ENCODE results near the gene FOXJ3. TPM values are rescaled to one million over a fixed set of nuclear protein-coding genes. Genes with fewer than 3 reads are reported as not detected.
A peak's percentile ranks its signal among the peaks of the same experiment; 100 is the strongest.

Gene FOXJ3
- total and polyA plus RNA-seq, 2 of the 4 experiments (the other 2 are of a cell fraction) = 16.7 to 30.5 TPM

DNA sequence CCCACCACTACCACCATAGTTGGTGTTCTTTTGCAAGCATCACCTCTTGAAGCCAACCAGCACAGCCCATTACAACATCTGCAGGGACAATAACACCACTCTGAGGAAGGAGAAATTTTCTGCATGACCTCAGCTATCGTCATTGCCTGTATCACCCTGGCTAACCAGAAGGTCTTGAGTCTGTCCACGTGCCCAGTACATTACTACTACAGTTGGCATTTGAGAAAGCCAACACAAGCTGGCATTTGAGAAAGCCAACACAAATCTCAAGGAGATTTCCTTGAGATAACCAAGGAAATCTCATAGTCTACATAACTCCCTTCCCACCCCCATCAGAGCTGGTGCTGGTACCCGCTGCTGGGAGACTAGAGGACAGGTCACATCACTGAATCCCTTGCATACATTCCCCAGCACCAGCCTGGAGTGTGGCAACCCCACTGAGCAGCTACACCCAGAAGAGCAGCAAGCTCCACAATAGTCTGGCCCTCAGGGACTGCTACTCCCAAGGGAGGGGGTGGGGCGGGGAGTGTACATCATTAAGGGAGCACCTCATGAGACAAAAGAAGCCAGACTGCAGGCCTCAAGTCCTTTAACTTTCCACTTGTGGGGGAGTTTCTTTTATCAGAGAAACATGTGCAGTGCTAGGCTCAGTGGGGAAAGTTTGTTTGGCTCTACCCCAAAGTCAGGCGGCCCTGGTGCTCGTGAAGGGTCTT, 124.5 kb downstream of the FOXJ3 start:
- no peak overlapping the region for H4K91ac ChIP-seq (ENCODE audit: insufficient read depth, low read depth, low read length)
- DNase-seq = peak; percentile 39

More for the DNA sequence above, 124.5 kb downstream of the FOXJ3 start:
- dilution Hi-C loops (cut with HindIII; ENCODE audit: low sequenced_read_pairs, unreplicated experiment) = no loop called here
- Histone ChIP-seq H2AFZ (replicated peaks; ENCODE audit: low read length, poor library complexity) (peak overlapping the region; percentile 36), H3K27me3 (ENCODE audit: control insufficient read depth, insufficient read depth, low read length) (no peaks in the 10 kb centered on the region), H2AK9ac (replicated peaks; ENCODE audit: low read depth, low read length, poor library complexity) (peak overlapping the region; percentile 58), H3K23ac (ENCODE audit: low read depth, low read length) (no peak overlapping the region), H3K9me1 (ENCODE audit: insufficient read depth, low read length) (peaks cover 10% of the 10 kb centered on the region), H3K56ac (ENCODE audit: extremely low read depth, insufficient read depth, low read length) (no peak overlapping the region), H3K4me1 (ENCODE audit: control insufficient read depth, insufficient read depth, low read length) (peaks cover 7% of the 10 kb centered on the region), H3K9me3 (ENCODE audit: control insufficient read depth, insufficient read depth, low read length) (no peaks in the 10 kb centered on the region), H3K18ac (ENCODE audit: low read depth, low read length) (no peak overlapping the region), H2BK5ac (ENCODE audit: low read depth, low read length, poor library complexity, severe bottlenecking) (no peak overlapping the region), H3K4me2 (ENCODE audit: low read depth, low read length) (no peak overlapping the region), H3K36me3 (ENCODE audit: control insufficient read depth, insufficient read depth, low read length) (peaks cover 4% of the 10 kb centered on the region), H4K20me1 (ENCODE audit: insufficient read depth, low read length) (peaks cover 31% of the 10 kb centered on the region), H2BK15ac (ENCODE audit: low read depth, low read length) (no peak overlapping the region), H3K4ac (ENCODE audit: low read depth, low read length) (no peak overlapping the region), H2BK20ac (ENCODE audit: low read depth, low read length) (no peak overlapping the region), H3K9ac (ENCODE audit: low read depth, low read length) (no peak overlapping the region), H3K79me1 (ENCODE audit: low read depth in 1 of 2, low read length in 2 of 2) (peaks cover 21 to 61% of the 10 kb centered on the region in 2 experiments), H3K27ac (ENCODE audit: insufficient read depth, low read length) (no peak overlapping the region), H4K8ac (ENCODE audit: low read depth in 2 of 2, low read length in 2 of 2) (no peak overlapping the region), H3K14ac (replicated peaks; ENCODE audit: low read depth, low read length) (no peak overlapping the region), H2AK5ac (ENCODE audit: low read depth, low read length) (no peak overlapping the region), H2BK120ac (ENCODE audit: low read depth, low read length) (no peak overlapping the region), H4K5ac (ENCODE audit: low read depth, low read length) (no peak overlapping the region), H3K4me3 (ENCODE audit: insufficient read depth, low read depth, low read length) (no peak overlapping the region)
- TF ChIP-seq, protein P1, sequence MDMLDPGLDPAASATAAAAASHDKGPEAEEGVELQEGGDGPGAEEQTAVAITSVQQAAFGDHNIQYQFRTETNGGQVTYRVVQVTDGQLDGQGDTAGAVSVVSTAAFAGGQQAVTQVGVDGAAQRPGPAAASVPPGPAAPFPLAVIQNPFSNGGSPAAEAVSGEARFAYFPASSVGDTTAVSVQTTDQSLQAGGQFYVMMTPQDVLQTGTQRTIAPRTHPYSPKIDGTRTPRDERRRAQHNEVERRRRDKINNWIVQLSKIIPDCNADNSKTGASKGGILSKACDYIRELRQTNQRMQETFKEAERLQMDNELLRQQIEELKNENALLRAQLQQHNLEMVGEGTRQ (IDR thresholded peaks at IDR 0.05; ENCODE audit: low read depth, low read length) = no peak
- TF ChIP-seq RCOR1 (IDR thresholded peaks at IDR 0.05; ENCODE audit: insufficient replicate concordance, low read length) (no peak), MAFK (IDR thresholded peaks at IDR 0.05; ENCODE audit: low read depth, low read length) (no peak), RAD21 (IDR thresholded peaks at IDR 0.05; ENCODE audit: low read length) (no peak), MXI1 (IDR thresholded peaks at IDR 0.05; ENCODE audit: borderline replicate concordance, low read depth, low read length) (no peak), NFE2L2 (IDR thresholded peaks at IDR 0.05; ENCODE audit: low read depth, low read length) (no peak), POLR2A (IDR thresholded peaks at IDR 0.05; ENCODE audit: low read depth, low read length) (no peak), BHLHE40 (IDR thresholded peaks at IDR 0.05; ENCODE audit: low read depth, low read length) (no peak), CHD1 (IDR thresholded peaks at IDR 0.05; ENCODE audit: low read depth, low read length) (no peak), MAZ (IDR thresholded peaks at IDR 0.05; ENCODE audit: borderline replicate concordance, low read depth, low read length) (no peak), CEBPB (IDR thresholded peaks at IDR 0.05; ENCODE audit: low read depth, low read length) (no peak), FOS (IDR thresholded peaks at IDR 0.05; ENCODE audit: low read depth, low read length) (no peak), SMC3 (IDR thresholded peaks at IDR 0.05; ENCODE audit: low read depth, low read length) (no peak), RFX5 (IDR thresholded peaks at IDR 0.05; ENCODE audit: low read depth, low read length) (no peak)
- TF ChIP-seq, protein P2, sequence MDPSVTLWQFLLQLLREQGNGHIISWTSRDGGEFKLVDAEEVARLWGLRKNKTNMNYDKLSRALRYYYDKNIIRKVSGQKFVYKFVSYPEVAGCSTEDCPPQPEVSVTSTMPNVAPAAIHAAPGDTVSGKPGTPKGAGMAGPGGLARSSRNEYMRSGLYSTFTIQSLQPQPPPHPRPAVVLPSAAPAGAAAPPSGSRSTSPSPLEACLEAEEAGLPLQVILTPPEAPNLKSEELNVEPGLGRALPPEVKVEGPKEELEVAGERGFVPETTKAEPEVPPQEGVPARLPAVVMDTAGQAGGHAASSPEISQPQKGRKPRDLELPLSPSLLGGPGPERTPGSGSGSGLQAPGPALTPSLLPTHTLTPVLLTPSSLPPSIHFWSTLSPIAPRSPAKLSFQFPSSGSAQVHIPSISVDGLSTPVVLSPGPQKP (IDR thresholded peaks at IDR 0.05; ENCODE audit: borderline replicate concordance, low read depth, low read length) = no peak
- TF ChIP-seq, protein P3, sequence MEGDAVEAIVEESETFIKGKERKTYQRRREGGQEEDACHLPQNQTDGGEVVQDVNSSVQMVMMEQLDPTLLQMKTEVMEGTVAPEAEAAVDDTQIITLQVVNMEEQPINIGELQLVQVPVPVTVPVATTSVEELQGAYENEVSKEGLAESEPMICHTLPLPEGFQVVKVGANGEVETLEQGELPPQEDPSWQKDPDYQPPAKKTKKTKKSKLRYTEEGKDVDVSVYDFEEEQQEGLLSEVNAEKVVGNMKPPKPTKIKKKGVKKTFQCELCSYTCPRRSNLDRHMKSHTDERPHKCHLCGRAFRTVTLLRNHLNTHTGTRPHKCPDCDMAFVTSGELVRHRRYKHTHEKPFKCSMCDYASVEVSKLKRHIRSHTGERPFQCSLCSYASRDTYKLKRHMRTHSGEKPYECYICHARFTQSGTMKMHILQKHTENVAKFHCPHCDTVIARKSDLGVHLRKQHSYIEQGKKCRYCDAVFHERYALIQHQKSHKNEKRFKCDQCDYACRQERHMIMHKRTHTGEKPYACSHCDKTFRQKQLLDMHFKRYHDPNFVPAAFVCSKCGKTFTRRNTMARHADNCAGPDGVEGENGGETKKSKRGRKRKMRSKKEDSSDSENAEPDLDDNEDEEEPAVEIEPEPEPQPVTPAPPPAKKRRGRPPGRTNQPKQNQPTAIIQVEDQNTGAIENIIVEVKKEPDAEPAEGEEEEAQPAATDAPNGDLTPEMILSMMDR (conservative IDR thresholded peaks at IDR 0.05; ENCODE audit: low read depth, low read length) = no peak
- in situ Hi-C loops (cut with MboI; ENCODE audit: low sequenced_read_pairs) = no loop called here
- intact Hi-C loops (cut with micrococcal nuclease) = no loop called here
- 100% methylated on average over 1 of the region's 6 CpGs; no CpG with 5 or more reads in 1 of the 2 experiments for WGBS, 2 experiments (ENCODE audit: extremely low coverage in 2 of 2, insufficient read length in 1 of 2)
- ChIA-PET POLR2A (ENCODE audit: unreplicated experiment) (no interaction called here), CTCF (no interaction called here)
- no TSS peak for BruUV-seq (replicated peaks)
- peak; percentile 11; the same call in 1 of the 2 replicates for ATAC-seq (ENCODE audit: low read depth)

Data from IMR-90 (cell line).